Right cardiac atrium (tissue), 5 donors: Measurements from ENCODE around the gene CACNG8. TPM values are rescaled to one million over a fixed set of nuclear protein-coding genes. Genes with fewer than 3 reads are reported as not detected.

Source experiments
- polyA plus RNA-seq: library from polyadenylated mRNA; stranded (reverse); fragments of 200-250 nt; gene quantifications from one replicate; pipeline ENCODE4 v1.2.3, GENCODE V29; 2013
- total RNA-seq, 4 donors: library from RNA; stranded (reverse); fragmentation: NEBNext Ultra II Directional; extraction: Animal tissue kit (Norgen Biotek cat#: 25700); gene quantifications; one replicate each; pipeline ENCODE4 v1.2.1, GENCODE V29; 2021
- donor health status: healthy with polysubstance abuse.
- donor health status: DM: no; HTN: yes; CAD: no.
- donor health status: DM: no; HTN: no; CAD: no.
- donor health status: DM: no; HTN: yes; CAD: no; lungs with severe emphysema.
- donor health status: DM: yes; HTN: yes; CAD: no.

The CACNG8 gene
- total and polyA plus RNA-seq, 5 donors, result 0.06 to 0.31 (median 0.14) TPM

Other genes with a start within 250 kb of the CACNG8 start
- under 1 TPM; 0.20 to 0.71 (median 0.58) TPM for gene NLRP12, start 138.6 kb upstream of the CACNG8 start, total RNA-seq
- gene NLRP12, start 138.6 kb upstream of the CACNG8 start, polyA plus RNA-seq, result 0.20 TPM
- gene MYADM, start 95.1 kb upstream of the CACNG8 start, total RNA-seq, result 100 to 1,000 TPM in 2 of 4 donors, 10 to 100 TPM in 2; 83.0 to 303 (median 113) TPM
- 110 TPM for gene MYADM, start 95.1 kb upstream of the CACNG8 start, polyA plus RNA-seq
- not detected for gene PRKCG, start 80.7 kb upstream of the CACNG8 start, total RNA-seq
- 0.02 TPM for gene PRKCG, start 80.7 kb upstream of the CACNG8 start, polyA plus RNA-seq
- gene CACNG7, start 53.7 kb upstream of the CACNG8 start, total RNA-seq, result not detected
- 0.05 TPM for gene CACNG7, start 53.7 kb upstream of the CACNG8 start, polyA plus RNA-seq
- not detected for gene CACNG6, start 28.7 kb downstream of the CACNG8 start, total RNA-seq
- not detected for gene CACNG6, start 28.7 kb downstream of the CACNG8 start, polyA plus RNA-seq
- gene VSTM1, start 101.0 kb downstream of the CACNG8 start, total RNA-seq, result not detected
- not detected for gene VSTM1, start 101.0 kb downstream of the CACNG8 start, polyA plus RNA-seq
- gene TARM1, start 118.4 kb downstream of the CACNG8 start, total RNA-seq, result not detected
- not detected for gene TARM1, start 118.4 kb downstream of the CACNG8 start, polyA plus RNA-seq
- 1 to 10 TPM in 2 of 4 donors, under 1 TPM in 2; 0.72 to 1.5 (median 1.1) TPM for gene OSCAR, start 137.9 kb downstream of the CACNG8 start, total RNA-seq
- gene OSCAR, start 137.9 kb downstream of the CACNG8 start, polyA plus RNA-seq, result 0.45 TPM
- gene NDUFA3, start 139.9 kb downstream of the CACNG8 start, total RNA-seq, result 100 to 1,000 TPM; 264 to 472 (median 385) TPM
- 714 TPM for gene NDUFA3, start 139.9 kb downstream of the CACNG8 start, polyA plus RNA-seq
- gene TFPT, start 152.7 kb downstream of the CACNG8 start, total RNA-seq, result 10 to 100 TPM; 15.8 to 17.4 (median 16.8) TPM
- 19.8 TPM for gene TFPT, start 152.7 kb downstream of the CACNG8 start, polyA plus RNA-seq
- gene PRPF31, start 152.8 kb downstream of the CACNG8 start, total RNA-seq, result 10 to 100 TPM; 41.9 to 52.1 (median 43.7) TPM
- 43.0 TPM for gene PRPF31, start 152.8 kb downstream of the CACNG8 start, polyA plus RNA-seq
- 10 to 100 TPM; 20.3 to 26.5 (median 23.3) TPM for gene CNOT3, start 174.8 kb downstream of the CACNG8 start, total RNA-seq
- gene CNOT3, start 174.8 kb downstream of the CACNG8 start, polyA plus RNA-seq, result 18.2 TPM
- 1 to 10 TPM; 5.3 to 7.6 (median 7.0) TPM for gene LENG1, start 196.8 kb downstream of the CACNG8 start, total RNA-seq
- 11.0 TPM for gene LENG1, start 196.8 kb downstream of the CACNG8 start, polyA plus RNA-seq
- gene TMC4, start 210.2 kb downstream of the CACNG8 start, total RNA-seq, result 1 to 10 TPM; 1.0 to 3.8 (median 2.5) TPM
- gene TMC4, start 210.2 kb downstream of the CACNG8 start, polyA plus RNA-seq, result 2.3 TPM
- 10 to 100 TPM; 18.9 to 23.6 (median 21.4) TPM for gene MBOAT7, start 226.6 kb downstream of the CACNG8 start, total RNA-seq
- gene MBOAT7, start 226.6 kb downstream of the CACNG8 start, polyA plus RNA-seq, result 16.1 TPM
- gene TSEN34, start 228.4 kb downstream of the CACNG8 start, total RNA-seq, result 10 to 100 TPM; 17.6 to 22.1 (median 18.3) TPM
- gene TSEN34, start 228.4 kb downstream of the CACNG8 start, polyA plus RNA-seq, result 20.9 TPM
- 100 to 1,000 TPM; 704 to 879 (median 833) TPM for gene RPS9, start 237.9 kb downstream of the CACNG8 start, total RNA-seq
- gene RPS9, start 237.9 kb downstream of the CACNG8 start, polyA plus RNA-seq, result 1,572 TPM